Neural progenitor cell (in vitro differentiated cells): ENCODE data around the gene TF.

ENCODE experiments used
- CTCF ChIP-seq: fragments of 200-600 bp; sonication (generic); IDR thresholded peaks from 2 replicates; pipeline ENCODE4 v1.5.1; 2017; ENCODE audit warnings: antibody characterized with exemption, mild to moderate bottlenecking
- EZH2 ChIP-seq: fragments of 200-600 bp; sonication (generic); IDR thresholded peaks from 2 replicates; pipeline ENCODE4 v1.6.1; 2017; ENCODE audit warnings: antibody characterized with exemption, mild to moderate bottlenecking, moderate library complexity

GRCh38 chr3:133730993-133731392, 15.2 kb upstream of the TF start:
- TF ChIP-seq CTCF (no peak), EZH2 (no peak)
